ENCODE measurements around the gene CRADD.

Gene CRADD

DNA sequence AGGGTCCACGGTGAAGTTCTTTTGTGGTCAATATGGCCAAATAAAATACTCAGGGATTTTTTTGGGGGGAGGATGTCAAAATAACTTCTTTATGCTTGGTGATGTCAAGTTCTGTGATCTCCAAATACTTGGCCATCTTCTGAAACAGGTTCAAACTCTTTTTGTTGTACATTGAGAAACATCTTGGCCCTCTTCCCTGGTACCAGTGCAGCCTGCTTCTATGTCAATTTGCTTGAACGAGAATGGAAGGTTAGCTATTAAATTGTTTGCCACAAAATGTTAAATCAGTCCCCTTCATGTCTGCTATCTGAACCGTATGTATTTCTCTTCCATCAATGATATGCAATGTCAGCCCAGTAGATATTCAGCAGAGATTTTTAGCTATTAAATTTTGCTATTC, 6.1 kb upstream of the CRADD start:
- no peak for DNase-seq (ENCODE audit: low spot score)

DNA sequence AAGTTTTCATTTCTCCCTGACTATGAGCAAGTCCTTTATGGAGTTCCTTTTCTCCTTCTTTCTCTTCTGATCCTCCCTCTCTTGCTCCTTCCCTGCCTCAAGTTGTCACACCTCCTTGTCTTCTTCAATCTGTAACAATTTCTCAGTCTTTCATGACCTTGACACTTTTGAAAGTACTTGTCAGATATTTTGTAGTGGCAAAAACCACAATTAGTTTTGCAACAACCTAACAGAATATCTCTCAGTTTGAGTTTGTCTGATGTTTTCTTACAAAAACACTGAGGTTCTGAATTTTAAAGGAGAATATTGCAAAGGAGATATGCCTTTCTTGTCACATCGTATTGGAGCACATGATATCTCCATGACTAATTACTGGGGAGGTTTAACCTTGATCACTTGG, 4.1 kb upstream of the CRADD start:
- DNase-seq (ENCODE audit: low spot score): no peak

DNA sequence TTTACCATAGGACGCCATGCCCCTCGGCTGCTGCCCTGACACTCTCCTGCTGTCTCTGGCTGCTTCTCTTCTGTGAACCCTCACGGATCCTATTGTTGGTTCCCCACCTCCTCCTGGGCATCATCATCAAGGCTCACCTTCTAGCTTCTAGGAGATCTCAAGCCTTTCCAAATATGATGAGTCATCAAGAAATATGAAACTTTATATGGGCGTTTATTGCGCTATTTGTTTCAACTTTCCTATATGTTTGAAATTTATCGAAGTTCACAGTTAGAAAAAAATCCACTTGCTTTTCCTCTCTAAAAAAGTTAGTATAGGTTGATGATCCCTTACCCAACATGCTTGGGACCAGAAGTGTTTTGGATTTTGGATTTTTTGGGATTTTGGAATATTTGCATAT, 2.8 kb upstream of the CRADD start:
- DNase-seq (ENCODE audit: low spot score): no peak

DNA sequence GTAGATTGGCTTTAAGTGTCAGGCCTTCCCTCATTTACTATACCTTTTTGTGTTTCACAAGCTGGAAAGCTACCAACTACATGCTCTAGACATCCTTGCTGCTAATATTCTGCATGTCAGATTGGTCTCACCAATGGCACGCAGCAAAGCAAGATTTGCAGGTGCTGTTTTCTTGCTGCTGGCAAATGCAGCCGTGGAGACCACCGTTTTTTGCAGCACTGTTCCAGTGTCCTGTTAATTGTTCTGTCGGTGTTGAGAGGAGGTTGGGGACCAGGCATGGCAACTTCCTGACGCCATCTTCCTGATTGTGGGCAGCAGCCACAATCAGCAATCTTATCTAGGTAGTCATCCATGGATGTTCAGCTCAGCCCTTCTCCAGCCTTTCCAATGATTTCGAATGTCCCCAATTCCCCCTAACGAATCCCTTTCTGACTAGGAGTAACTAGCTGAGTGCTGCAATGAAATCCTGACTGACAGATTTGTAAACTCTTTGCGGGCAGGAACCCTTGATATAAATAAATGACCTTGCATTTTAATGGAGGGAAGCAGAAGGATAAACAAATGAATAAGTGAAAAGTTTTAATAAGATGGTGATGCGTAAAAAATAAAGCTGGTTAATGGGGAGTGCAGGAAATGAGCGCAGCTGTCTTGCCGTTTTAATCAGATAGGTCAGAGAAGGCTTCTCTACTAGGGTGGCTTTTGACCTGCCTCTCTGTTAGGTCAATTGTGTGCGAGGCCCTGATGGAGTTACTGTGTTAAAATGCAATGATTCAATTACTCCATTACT, 574 bp upstream of the CRADD start:
- DNase-seq (ENCODE audit: low spot score): no peak

DNA sequence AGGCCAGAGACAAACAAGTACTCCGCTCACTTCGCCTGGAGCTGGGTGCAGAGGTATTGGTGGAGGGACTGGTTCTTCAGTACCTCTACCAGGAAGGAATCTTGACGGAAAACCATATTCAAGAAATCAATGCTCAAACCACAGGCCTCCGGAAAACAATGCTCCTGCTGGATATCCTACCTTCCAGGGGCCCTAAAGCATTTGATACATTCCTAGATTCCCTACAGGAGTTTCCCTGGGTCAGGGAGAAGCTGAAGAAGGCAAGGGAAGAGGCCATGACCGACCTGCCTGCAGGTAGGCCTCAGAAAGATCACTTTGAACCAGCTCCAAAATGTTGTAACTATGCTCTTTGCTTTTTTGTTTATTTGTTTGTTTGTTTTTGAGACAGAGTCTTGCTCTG, 1.6 kb downstream of the CRADD start:
- DNase-seq (ENCODE audit: low spot score): no peak

DNA sequence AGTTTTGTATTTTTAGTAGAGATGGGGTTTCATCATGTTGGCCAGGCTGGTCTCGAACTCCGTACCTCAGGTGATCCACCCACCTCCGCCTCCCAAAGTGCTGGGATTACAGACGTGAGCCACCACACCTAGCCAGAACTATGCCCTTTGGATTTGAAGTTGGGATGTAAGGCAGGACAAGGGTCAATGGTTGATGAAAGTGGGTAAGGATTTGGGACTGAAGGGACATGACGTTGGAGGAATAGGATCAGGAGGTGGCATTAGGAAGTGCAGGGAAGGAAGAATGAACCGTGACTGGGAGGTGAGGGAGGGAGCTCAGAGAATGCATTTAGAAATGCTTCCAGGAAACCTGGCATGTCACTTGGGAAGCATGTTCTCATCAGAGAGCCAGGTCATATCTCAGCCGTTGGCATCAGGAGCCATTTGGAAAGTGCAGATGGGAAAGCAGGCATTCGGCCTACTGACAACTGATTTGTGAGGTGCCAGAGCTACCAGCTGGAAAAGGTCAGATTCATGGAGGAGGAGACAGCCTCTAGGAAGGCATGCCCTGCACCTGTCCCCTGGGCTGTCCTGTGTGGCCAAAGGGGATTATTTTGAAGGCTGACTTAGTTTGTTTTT, 2.2 kb downstream of the CRADD start:
- no peak for DNase-seq (ENCODE audit: low spot score)

DNA sequence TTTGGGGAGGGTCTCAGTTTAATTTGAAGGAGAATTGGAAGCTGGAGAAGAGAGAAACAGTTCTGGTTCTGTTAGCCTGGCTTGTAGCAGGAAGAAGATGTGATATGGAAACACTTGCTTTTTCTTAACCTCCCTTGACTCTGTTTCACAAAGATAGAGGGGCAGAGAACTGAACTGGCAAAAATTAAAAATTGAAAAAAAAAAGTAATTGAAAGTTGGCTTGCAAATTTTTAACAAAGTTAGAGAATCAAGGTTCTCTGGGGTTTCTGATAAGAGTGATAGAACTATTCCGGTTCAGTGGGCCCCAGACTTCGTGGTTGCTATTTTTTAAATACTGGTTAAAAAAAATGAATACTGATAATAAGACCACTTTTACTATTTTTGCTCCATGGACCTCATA, 2.8 kb downstream of the CRADD start:
- no peak for DNase-seq (ENCODE audit: low spot score)

DNA sequence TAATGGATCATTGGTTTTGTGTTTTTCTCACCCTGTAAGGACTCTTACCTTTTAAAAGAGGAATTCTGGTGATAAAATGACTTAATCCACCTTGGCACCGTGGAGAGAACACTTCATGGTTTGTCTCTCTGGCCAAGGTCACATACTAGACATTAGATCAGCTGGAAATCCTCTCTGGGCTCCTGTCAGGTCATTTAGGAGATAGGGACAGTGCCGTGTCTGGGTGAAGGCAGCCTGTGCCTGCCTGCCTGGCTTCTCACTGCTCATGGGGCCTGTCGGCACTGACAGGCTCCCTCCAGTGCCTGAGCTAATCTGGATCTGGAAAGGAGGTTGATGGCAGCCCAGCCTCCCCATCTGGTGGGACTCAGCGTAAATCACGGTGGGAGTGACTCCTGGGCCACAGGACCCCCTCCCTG, 5.7 kb downstream of the CRADD start:
- no peak for DNase-seq (ENCODE audit: low spot score)

DNA sequence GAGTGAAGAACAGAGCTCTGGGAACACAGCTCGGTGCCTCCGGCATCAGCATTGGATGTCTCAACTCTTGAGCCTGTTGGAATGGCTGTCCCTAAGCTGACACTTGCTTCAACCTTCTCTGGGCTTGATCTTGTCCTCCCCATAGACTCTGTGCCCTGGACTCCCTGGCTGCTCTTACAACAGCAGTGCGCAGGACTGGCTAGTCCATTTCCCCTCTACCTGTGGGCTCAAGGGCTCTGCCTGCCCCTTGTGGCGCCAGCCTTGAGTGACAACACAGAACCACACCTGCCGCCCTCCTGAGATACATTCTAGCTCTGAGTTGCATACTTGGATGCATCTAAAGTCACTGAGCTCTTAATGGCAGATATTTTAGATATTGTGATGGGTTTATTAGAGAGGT, 6.2 kb downstream of the CRADD start:
- DNase-seq (ENCODE audit: low spot score): no peak

DNA sequence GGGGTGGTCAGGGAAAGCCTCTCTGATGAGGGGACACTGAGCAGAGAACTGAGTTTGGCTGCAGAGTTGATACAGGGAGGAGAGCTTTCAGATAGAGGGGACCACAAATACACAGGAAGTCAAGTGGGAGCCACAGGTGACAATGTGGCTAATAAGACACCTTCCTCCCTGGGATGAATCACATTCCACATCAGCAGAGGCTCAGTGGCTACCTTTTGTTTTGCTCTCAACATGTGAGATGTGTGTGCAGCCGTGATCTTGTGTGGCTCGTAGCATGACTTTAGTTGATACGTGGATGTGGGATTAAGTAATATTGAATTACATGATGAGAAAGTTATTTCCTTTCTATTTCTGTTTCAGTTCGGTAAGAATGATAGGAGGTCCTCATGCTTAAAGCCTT, 7.5 kb downstream of the CRADD start:
- no peak for DNase-seq (ENCODE audit: low spot score)

DNA sequence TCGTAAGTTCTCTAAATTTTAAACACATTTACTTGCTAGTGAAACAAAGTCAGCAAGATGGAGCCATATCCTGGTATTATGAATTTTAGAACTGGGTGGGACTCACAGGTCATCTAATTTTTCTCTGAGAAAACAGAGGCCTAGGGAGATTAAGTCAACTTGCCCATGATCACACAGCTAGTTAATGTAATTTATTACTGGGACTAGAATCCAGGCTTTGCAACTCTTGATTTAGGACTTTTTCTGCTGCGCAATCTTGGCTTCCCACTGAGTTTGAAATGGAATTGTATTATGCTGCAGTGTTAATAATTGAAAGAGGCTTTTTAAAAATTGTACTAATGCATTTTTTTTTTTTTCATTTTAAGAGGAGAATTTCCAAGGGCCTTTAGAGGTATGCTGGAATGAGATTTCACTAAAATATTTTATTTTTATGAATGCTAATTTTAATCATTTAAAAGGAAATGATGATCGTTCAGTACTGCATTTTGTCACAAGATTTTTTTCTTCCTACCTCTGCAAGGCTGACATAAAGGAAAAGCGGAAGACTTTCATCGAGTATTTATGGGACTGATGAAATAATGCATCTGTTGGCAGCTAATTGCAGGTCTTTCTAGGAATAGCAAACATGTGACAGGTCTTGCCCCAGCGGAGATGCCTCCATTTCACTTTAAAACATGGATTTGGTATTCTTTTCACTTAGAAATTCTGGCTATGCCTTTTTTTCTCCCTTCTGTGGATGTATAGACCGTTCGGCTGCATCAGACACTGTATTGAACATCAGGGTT, 9.6 kb downstream of the CRADD start:
- DNase-seq (ENCODE audit: low spot score): no peak

DNA sequence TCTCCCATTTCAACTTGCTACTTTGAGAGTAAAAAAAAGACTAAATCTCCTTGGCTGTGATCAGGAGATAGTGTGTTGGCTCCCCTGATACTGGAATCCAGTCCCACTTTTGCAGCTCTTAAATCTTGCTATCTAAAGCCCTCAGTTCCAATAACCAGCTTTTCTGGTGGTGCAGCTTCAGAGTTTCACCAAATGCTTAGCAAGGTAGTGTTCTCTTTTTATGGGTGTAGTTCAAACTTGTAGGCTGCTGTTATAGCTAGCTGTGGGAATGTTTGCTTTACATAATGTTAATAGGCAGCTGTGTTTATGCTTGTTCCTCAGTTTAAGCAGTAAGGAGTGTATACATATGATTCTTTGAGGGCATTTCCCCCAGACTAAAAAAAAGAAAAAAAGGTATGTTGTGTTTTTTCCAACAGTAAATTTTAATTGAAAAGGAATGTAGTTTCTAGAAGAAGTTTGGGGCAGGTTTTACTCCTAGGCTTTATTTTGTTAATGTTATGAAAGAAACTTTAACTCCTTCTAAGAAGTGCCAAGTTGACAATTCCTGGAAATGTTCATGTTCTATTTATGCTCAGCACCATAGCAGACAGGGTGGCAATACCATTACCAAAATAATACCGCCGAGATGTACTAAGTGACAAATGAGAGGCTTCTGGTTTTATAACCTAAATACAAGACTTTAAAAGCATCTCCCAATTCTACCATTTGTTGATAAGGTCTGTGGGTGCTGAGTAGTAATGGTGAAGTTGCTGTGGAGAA, 12.1 kb downstream of the CRADD start:
- no peak for DNase-seq (ENCODE audit: low spot score)

DNA sequence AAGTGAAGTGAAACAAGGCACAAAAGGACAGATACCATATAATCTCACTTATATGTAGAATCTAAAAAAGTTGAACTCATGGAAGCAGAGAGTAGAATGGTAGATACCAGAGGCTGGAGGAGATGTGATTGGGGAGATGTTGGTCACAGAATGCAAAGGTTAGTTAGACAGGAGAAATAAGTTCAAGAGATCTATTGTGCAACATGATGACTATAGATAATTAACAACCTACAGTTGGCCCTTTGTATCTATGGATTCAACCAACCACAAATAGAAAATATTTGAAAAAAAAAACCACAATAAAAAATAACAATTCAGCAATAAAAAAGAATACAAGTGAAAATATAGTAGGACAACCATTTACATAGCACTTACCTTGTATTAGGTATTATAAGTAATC, 19.3 kb downstream of the CRADD start:
- no peak for DNase-seq (ENCODE audit: low spot score)

DNA sequence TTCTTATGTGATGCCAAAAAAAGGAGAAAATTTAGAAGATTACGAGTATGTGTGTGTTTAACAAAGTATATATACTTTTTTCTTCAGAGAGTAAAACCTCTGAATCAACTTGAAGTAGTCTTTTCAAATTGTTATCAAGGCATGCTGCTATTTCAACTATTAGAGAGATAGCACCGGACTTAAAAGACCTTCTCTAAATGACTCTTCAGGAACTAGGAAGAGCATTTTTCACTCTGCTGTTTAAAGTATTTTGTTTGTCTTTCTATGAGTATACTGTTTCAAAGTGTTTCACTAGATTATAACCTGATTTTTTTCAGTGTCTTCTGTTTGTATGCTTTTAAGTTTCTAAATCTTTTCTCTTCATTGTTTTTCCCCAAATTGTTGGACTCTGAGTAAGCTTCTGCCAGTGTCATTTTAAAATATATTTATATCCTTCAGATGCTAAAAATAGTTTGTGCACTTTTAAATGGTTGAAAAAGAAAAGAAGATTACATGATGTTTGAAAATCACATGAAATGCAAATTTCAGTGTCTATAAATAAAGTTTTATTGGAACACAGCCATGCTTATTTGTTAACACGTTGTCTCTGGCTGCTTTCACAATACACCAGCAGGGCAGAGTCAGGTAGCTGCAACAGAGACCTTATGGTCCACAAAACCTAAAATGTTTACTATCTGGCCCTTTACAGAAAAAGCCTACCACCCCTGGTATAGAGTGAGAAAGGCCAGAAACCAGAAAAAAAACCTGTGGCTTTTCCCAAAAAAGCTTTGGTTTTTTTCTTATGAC, 21.3 kb downstream of the CRADD start:
- no peak for DNase-seq (ENCODE audit: low spot score)

DNA sequence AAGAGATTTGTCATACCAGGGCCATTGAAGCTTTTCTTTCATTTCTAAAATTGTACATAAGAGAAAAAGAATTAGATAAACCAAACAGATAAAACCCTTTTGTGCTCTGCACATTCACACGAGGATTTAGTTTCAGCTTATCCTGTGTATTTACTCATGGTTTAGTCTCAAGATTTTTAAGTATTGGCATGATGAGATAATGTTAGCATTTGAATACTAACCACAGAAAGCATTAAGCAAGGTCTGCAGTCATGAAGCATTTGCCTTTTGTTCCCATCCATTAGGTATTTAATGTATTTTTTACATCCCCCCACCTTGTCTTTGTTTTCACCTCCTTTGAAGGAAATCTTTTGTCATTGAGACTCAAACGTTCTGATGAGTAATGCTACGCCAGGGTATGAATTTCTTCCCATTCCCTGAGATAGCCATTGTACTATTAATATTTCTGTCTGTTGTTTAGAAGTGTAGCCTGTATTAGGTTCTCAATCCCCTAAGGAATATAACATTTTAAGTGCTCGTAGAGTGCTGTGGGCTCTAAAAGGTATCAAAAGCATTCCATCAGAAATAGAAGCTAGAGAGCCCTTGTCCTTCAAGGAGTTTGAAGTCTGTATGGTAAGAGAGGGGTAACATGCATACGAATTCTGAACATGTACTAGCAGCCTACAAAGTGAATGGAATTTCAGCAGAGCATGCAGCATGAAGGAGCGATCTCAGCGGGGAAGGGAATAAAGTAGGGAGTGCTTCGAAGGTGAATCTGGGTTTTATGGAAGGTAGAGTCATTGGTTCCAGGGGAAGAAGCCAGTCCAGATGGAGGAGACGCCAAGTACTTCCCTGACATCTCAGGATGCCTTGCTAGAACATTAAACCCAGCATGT, 22.3 kb downstream of the CRADD start:
- no peak for DNase-seq (ENCODE audit: low spot score)

DNA sequence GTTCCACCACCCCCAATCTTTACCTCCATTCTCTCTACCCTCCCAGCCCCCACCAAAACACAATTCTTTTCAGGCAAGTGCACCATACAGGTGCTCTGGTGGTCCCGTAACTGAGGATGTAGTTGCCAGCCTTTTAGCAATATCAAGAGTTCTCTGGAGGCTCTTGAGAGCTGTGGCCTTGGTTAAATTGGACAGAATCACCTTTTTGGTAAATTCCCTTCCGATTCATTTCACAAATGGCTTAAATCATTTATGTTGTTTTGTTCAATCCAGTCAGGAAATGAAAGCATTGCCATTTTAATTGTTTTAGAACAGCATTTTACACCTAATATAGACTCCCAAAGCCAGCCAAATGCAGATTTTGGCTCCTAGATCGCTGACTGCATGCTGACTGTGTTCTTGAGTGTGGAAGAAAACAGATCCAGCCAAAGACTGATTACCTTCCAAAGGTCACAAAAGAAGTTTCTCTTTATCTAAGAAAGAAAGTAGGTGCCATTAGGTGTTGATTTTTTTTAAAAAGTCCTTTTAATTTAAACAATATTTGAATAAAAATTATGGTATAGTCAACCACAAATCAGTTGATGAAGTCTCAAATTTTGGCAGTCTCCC, 25.6 kb downstream of the CRADD start:
- no peak for DNase-seq (ENCODE audit: low spot score)

DNA sequence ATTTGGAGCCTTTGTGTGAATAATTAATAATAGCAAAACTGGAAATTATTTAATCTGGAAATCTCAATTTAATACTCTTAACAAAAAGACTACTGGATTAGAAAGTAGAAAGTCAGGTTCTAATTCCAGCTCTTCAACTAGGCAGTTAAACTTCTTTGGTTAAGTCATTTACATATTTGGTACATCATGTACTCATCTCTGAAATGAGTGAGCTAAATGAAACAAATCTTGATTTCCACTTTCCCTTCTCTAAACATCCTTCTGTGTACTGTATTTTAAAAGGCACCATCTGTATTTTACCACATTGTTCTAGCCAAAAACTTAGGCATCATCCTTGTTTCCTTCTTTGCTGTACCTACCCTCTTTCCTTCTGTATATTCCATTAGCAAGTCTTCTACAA, 26.9 kb downstream of the CRADD start:
- no peak for DNase-seq (ENCODE audit: low spot score)

DNA sequence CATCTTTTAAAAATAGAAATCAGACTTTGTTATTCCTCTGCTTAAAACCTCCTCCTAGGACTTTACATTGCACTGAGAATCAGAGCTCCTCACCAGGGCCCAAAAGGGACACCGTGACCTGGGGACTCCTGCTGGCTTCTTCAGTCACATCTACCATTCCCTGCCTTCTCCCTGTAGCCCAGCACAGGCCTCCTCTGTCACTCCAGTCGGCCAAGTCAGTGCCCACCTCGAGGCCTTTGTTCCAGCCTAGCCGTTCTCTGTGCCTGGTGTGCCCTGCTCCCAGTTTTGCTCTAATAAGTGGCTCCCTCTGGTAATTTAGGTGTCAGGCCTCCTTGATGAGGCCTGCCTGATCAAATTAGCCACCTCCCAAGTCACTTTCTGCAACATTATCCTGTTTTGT, 27.4 kb downstream of the CRADD start:
- DNase-seq (ENCODE audit: low spot score): no peak

DNA sequence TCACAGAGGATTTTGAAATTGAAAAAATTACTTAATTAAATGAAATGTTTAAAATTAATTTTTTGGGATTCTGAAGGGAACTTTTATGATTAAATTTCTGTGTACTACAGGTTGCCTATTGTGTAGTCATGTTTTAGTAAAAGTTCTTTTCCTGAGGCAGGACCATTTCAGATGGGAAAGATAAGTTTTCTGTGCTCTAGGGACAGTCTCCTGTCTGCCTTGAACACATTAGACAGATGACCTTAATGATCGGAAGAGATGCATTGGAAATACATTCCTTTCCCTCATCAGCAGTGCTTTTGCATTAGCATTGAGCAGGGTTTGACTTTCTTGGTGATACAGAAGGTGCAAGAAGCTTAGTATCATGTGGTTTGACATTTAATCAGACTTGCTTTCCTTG, 28.1 kb downstream of the CRADD start:
- no peak for DNase-seq (ENCODE audit: low spot score)

DNA sequence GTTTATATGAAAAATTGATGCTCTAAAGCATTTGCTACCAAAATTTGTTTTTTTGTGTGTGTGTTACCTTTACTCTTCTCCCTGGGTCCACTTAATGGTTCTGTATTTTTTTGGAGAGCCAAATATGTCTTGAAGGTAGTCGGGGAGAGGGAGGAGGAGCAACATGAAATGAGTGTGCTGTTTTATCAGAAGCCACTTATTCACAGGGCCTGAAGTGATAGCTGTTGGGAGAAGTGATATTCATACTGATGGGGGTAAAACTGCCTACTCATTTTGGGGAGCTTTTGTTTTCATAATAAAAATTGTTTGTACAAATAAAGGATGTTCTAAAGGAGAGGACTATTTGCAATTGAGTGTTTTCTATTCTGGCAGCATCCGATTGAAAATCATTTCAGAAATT, 29.2 kb downstream of the CRADD start:
- no peak for DNase-seq (ENCODE audit: low spot score)

All from ecto neural progenitor cell (in vitro differentiated cells).